GM23338 (cell line): ENCODE data around the gene PSMA2. TPM values are rescaled to one million over a fixed set of nuclear protein-coding genes. Genes with fewer than 3 reads are reported as not detected.

ENCODE experiments used
- ATAC-seq: fragments of 200-7000 bp; cut with Tn5 transposase; 3 replicates; pipeline ENCODE4 v1.9.1; 2020
- DNase-seq: peaks from one replicate; pipeline ENCODE4 v3.0.0-alpha.2; 2015; ENCODE audit warnings: low spot score
- H2AFZ ChIP-seq: fragments of 200-600 bp; sonication (generic); 2 replicates; pipeline ENCODE4 v1.8.0; 2016; ENCODE audit warnings: antibody characterized with exemption, mild to moderate bottlenecking, moderate library complexity
- H3F3A ChIP-seq: fragments of 200-600 bp; sonication (generic); replicated peaks from 2 replicates; pipeline ENCODE4 v1.8.0; 2017; ENCODE audit warnings: antibody characterized with exemption, mixed run types, low read depth
- H3K27ac ChIP-seq: fragments of 200-600 bp; sonication (generic); 2 replicates; pipeline ENCODE4 v1.6.1; 2016; ENCODE audit warnings: low read depth
- H3K27me3 ChIP-seq: fragments of 200-600 bp; sonication (generic); 2 replicates; pipeline ENCODE4 v1.8.0; 2016; ENCODE audit warnings: mild to moderate bottlenecking, mixed run types, moderate library complexity; ENCODE audit not compliant: insufficient read depth
- H3K36me3 ChIP-seq: fragments of 200-600 bp; sonication (generic); 2 replicates; pipeline ENCODE4 v1.8.0; 2016; ENCODE audit warnings: mild to moderate bottlenecking; ENCODE audit not compliant: insufficient read depth
- H3K4me1 ChIP-seq: fragments of 200-600 bp; sonication (generic); 2 replicates; pipeline ENCODE4 v1.8.0; 2016; ENCODE audit warnings: mild to moderate bottlenecking, moderate library complexity; ENCODE audit not compliant: insufficient read depth
- H3K4me2 ChIP-seq: fragments of 200-600 bp; sonication (generic); 2 replicates; pipeline ENCODE4 v1.7.1; 2017; ENCODE audit warnings: mixed run types
- H3K4me3 ChIP-seq: fragments of 200-600 bp; sonication (generic); 2 replicates; pipeline ENCODE4 v1.6.1; 2016; ENCODE audit warnings: mixed run types
- H3K79me2 ChIP-seq: fragments of 200-600 bp; sonication (generic); replicated peaks from 2 replicates; pipeline ENCODE4 v1.8.0; 2017; ENCODE audit warnings: mild to moderate bottlenecking; ENCODE audit not compliant: insufficient read depth
- H3K9me2 ChIP-seq: fragments of 200-600 bp; sonication (generic); 2 replicates; pipeline ENCODE4 v1.8.0; 2017; ENCODE audit not compliant: insufficient read depth
- H4K20me1 ChIP-seq: fragments of 200-600 bp; sonication (generic); replicated peaks from 2 replicates; pipeline ENCODE4 v1.8.0; 2017; ENCODE audit warnings: mild to moderate bottlenecking; ENCODE audit not compliant: insufficient read depth
- H3K27ac Mint-ChIP-seq: 2 replicates; pipeline ENCODE4 v1.8.0; 2020; ENCODE audit warnings: inconsistent platforms, mild to moderate bottlenecking, moderate library complexity, mixed read lengths
- H3K27me3 Mint-ChIP-seq: 3 replicates; pipeline ENCODE4 v1.8.0; 2022; ENCODE audit warnings: low read depth, mild to moderate bottlenecking, moderate library complexity, mixed read lengths, inconsistent platforms; ENCODE audit not compliant: insufficient read depth, poor library complexity
- H3K36me3 Mint-ChIP-seq: 3 replicates; pipeline ENCODE4 v1.8.0; 2021; ENCODE audit warnings: low read depth, mild to moderate bottlenecking, inconsistent platforms, moderate library complexity, mixed read lengths
- H3K4me1 Mint-ChIP-seq: 3 replicates; pipeline ENCODE4 v1.8.0; 2020; ENCODE audit warnings: mild to moderate bottlenecking, inconsistent platforms, mixed read lengths
- H3K4me3 Mint-ChIP-seq: 3 replicates; pipeline ENCODE4 v1.8.0; 2021; ENCODE audit warnings: moderate library complexity, mild to moderate bottlenecking, inconsistent platforms, mixed read lengths
- H3K9me3 Mint-ChIP-seq: 3 replicates; pipeline ENCODE4 v1.8.0; 2020; ENCODE audit warnings: moderate library complexity, mild to moderate bottlenecking, inconsistent platforms, mixed read lengths
- CREB1 ChIP-seq: fragments of 250-450 bp; sonication (Bioruptor Pico); IDR thresholded peaks from 2 replicates; pipeline ENCODE4 v1.5.0; 2020; ENCODE audit warnings: low read depth, mild to moderate bottlenecking, moderate library complexity
- CTCF ChIP-seq, 2 experiments: fragments of 200-600 bp in 1 of 2; sonication (generic) in 1 of 2; conservative IDR thresholded peaks; 2 replicates each; pipeline versions ENCODE4 v1.5.1 to v1.6.1; 2016 to 2017; ENCODE audit warnings: antibody characterized with exemption in 2 of 2, low read depth in 2 of 2, mild to moderate bottlenecking in 2 of 2, moderate library complexity in 1 of 2
- ETS1 ChIP-seq: IDR thresholded peaks from 2 replicates; pipeline ENCODE4 v1.6.1; 2016; ENCODE audit warnings: antibody characterized with exemption
- EZH2phosphoT487 ChIP-seq: fragments of 200-600 bp; sonication (generic); IDR thresholded peaks from one replicate; pipeline ENCODE4 v1.8.1; 2018; ENCODE audit warnings: antibody characterized with exemption; ENCODE audit not compliant: unreplicated experiment
- JUNB ChIP-seq: IDR thresholded peaks from one replicate; pipeline ENCODE4 v1.6.1; 2016; ENCODE audit warnings: antibody characterized with exemption; ENCODE audit not compliant: unreplicated experiment
- NANOG ChIP-seq: IDR thresholded peaks from 2 replicates; pipeline ENCODE4 v1.6.1; 2016; ENCODE audit warnings: antibody characterized with exemption, borderline replicate concordance
- POLR2AphosphoS5 ChIP-seq: IDR thresholded peaks from 2 replicates; pipeline ENCODE4 v1.6.1; 2016; ENCODE audit warnings: antibody characterized with exemption, low read depth
- REST ChIP-seq: IDR thresholded peaks from one replicate; pipeline ENCODE4 v1.6.1; 2018; ENCODE audit warnings: antibody characterized with exemption; ENCODE audit not compliant: unreplicated experiment
- STAT1 ChIP-seq: IDR thresholded peaks from one replicate; pipeline ENCODE4 v1.6.1; 2016; ENCODE audit warnings: antibody characterized with exemption; ENCODE audit not compliant: unreplicated experiment
- ZNF114 ChIP-seq: fragments of 250-450 bp; sonication (Bioruptor Pico); IDR thresholded peaks from 2 replicates; pipeline ENCODE4 v1.5.0; 2020; ENCODE audit warnings: mild to moderate bottlenecking, moderate library complexity
- ZNF331 ChIP-seq: fragments of 250-450 bp; sonication (Bioruptor Pico); IDR thresholded peaks from 2 replicates; pipeline ENCODE4 v1.5.0; 2020; ENCODE audit warnings: low read depth, mild to moderate bottlenecking, moderate library complexity
- polyA plus RNA-seq: library from polyadenylated mRNA; unstranded; fragments of >200 nt; fragmentation: Nextera tagmentation; extraction: Ambion mirVana; gene quantifications from 2 replicates; pipeline ENCODE4 v1.2.1, GENCODE V29; 2016
- total RNA-seq: library from RNA; depleted of rRNA; stranded (reverse); fragments of >200 nt; shearing (Covaris generic); gene quantifications from 2 replicates; pipeline ENCODE4 v1.2.3, GENCODE V29; 2014

The PSMA2 gene
- total and polyA plus RNA-seq, 2 experiments from 2014 or later: 178 to 678 TPM

GRCh38 chr7:42929449-42929848 lies 2.5 kb downstream of the PSMA2 start:
- Histone ChIP-seq H3K36me3 (peaks cover 30% of the 10 kb centered on the region), H3K27ac (0 out of 2 replicates have a peak overlapping the region, but pooled peaks have one; percentile 22), H4K20me1 (peaks cover 65% of the 10 kb centered on the region), H3K27me3 (no peaks in the 10 kb centered on the region), H2AFZ (no peak overlapping the region), H3K79me2 (peaks cover 96% of the 10 kb centered on the region), H3K4me2 (peak overlapping the region; percentile 94), H3F3A (no peaks in the 10 kb centered on the region), H3K4me1 (peaks cover 12% of the 10 kb centered on the region), H3K4me3 (peak overlapping the region; percentile 89), H3K9me2 (no peaks in the 10 kb centered on the region)
- H3K4me1 Mint-ChIP-seq: peaks cover 14% of the 10 kb centered on the region; the same call in 2 of the 3 replicates
- peaks cover 15% of the 10 kb centered on the region for H3K27me3 Mint-ChIP-seq
- no peak overlapping the region for H3K27ac Mint-ChIP-seq
- peak overlapping the region; percentile 23 for H3K4me3 Mint-ChIP-seq
- ATAC-seq (no peak), DNase-seq (no peak)
- H3K36me3 Mint-ChIP-seq: peaks cover 40% of the 10 kb centered on the region; the same call in 2 of the 3 replicates
- no peaks in the 10 kb centered on the region for H3K9me3 Mint-ChIP-seq
- no peak for TF ChIP-seq NANOG
- no peak for TF ChIP-seq REST
- TF ChIP-seq JUNB: no peak
- no peak for TF ChIP-seq ZNF114
- TF ChIP-seq CTCF (conservative IDR thresholded peaks at IDR 0.05; ENCODE audit: low read depth in 2 of 2): no peak
- TF ChIP-seq POLR2AphosphoS5: no peak
- TF ChIP-seq EZH2phosphoT487: no peak

- no peak overlapping the region for H3K4me3 Mint-ChIP-seq
- H3K4me1 ChIP-seq: peaks cover 12% of the 10 kb centered on the region
- no peaks in the 10 kb centered on the region for H3K27me3 ChIP-seq
- no peak overlapping the region for H2AFZ ChIP-seq
- no peaks in the 10 kb centered on the region for H3F3A ChIP-seq
- peaks cover 42% of the 10 kb centered on the region; the same call in 2 of the 3 replicates for H3K36me3 Mint-ChIP-seq
- H3K27ac ChIP-seq: no peak overlapping the region; the same call in 1 of the 2 replicates
- H3K36me3 ChIP-seq: peaks cover 36% of the 10 kb centered on the region
- no peaks in the 10 kb centered on the region for H3K9me3 Mint-ChIP-seq
- H3K4me2 ChIP-seq: peak overlapping the region; percentile 94; the same call in 1 of the 2 replicates
- no peak overlapping the region for H3K27ac Mint-ChIP-seq
- H3K27me3 Mint-ChIP-seq: peaks cover 15% of the 10 kb centered on the region
- no peak overlapping the region for H3K4me3 ChIP-seq
- H3K79me2 ChIP-seq: peaks cover 91% of the 10 kb centered on the region
- peaks cover 61% of the 10 kb centered on the region for H4K20me1 ChIP-seq
- H3K4me1 Mint-ChIP-seq: peaks cover 14% of the 10 kb centered on the region; the same call in 2 of the 3 replicates
- ATAC-seq: no peak
- DNase-seq: no peak
- H3K9me2 ChIP-seq: no peaks in the 10 kb centered on the region
- TF ChIP-seq CREB1 (CRISPR knock-in tag) (no peak), REST (no peak), ETS1 (no peak), STAT1 (no peak), CTCF (conservative IDR thresholded peaks at IDR 0.05; ENCODE audit: low read depth in 2 of 2) (no peak), POLR2AphosphoS5 (no peak), ZNF331 (CRISPR knock-in tag) (no peak)
Observed at GRCh38 chr7:42928754-42929153, 3.2 kb downstream of the PSMA2 start.
